Activated T-helper 2 cell treated with anti-CD3 and anti-CD28 coated beads, Interferon-gamma antibody, Interleukin-2, Interleukin-4, amounts not matched to agents 10 μg/mL and 5 μg/mL and 100 μg/mL, durations not matched to agents 14 hours and 24 hours and 36 hours (primary cell): Measurements from ENCODE around the gene CAMK1D. TPM values are rescaled to one million over a fixed set of nuclear protein-coding genes. Genes with fewer than 3 reads are reported as not detected.

Experiments
- DNase-seq: peaks from one replicate; pipeline ENCODE4 v3.0.0; 2021; ENCODE audit warnings: low spot score
- H3K27ac Mint-ChIP-seq: one replicate; pipeline ENCODE4 v1.8.0; 2021; ENCODE audit warnings: mixed read lengths
- H3K27me3 Mint-ChIP-seq: one replicate; pipeline ENCODE4 v1.8.0; 2021; ENCODE audit warnings: low read depth, mixed read lengths
- H3K36me3 Mint-ChIP-seq: one replicate; pipeline ENCODE4 v1.8.0; 2021; ENCODE audit warnings: low read depth, mixed read lengths
- H3K4me1 Mint-ChIP-seq: one replicate; pipeline ENCODE4 v1.8.0; 2021; ENCODE audit warnings: low read depth, mixed read lengths
- H3K4me3 Mint-ChIP-seq: one replicate; pipeline ENCODE4 v1.8.0; 2021; ENCODE audit warnings: low read depth, mild to moderate bottlenecking, moderate library complexity, mixed read lengths
- H3K9me3 Mint-ChIP-seq: one replicate; pipeline ENCODE4 v1.8.0; 2021; ENCODE audit warnings: mixed read lengths
- intact Hi-C: fragments of 100-400 bp; cut with micrococcal nuclease; formaldehyde crosslinking; loops from one replicate; pipeline ENCODE4 v1.15.1; 2023
- total RNA-seq: library from RNA; stranded (reverse); gene quantifications from 2 replicates; pipeline ENCODE4 v1.2.3, GENCODE V29; 2022

Gene CAMK1D
- total RNA-seq, 1 donor from 2014 or later, result 5.7 TPM

GRCh38 chr10:12661671-12662070, 312.3 kb downstream of the CAMK1D start:
- Mint-ChIP-seq H3K27me3 (no peaks in the 10 kb centered on the region), H3K36me3 (no peaks in the 10 kb centered on the region), H3K4me1 (peaks cover 7% of the 10 kb centered on the region), H3K4me3 (no peak overlapping the region), H3K9me3 (no peaks in the 10 kb centered on the region), H3K27ac (no peak overlapping the region)
- intact Hi-C loops, result no loop called here
- DNase-seq, result no peak

GRCh38 chr10:12663863-12664262, 314.5 kb downstream of the CAMK1D start:
- Mint-ChIP-seq H3K4me3 (no peak overlapping the region), H3K9me3 (no peaks in the 10 kb centered on the region), H3K36me3 (no peaks in the 10 kb centered on the region), H3K27me3 (no peaks in the 10 kb centered on the region), H3K4me1 (peaks cover 4% of the 10 kb centered on the region), H3K27ac (no peak overlapping the region)
- no peak for DNase-seq
- intact Hi-C loops, result no loop called here

GRCh38 chr10:12665501-12665900, 316.2 kb downstream of the CAMK1D start:
- H3K9me3 Mint-ChIP-seq, result no peaks in the 10 kb centered on the region
- no peak overlapping the region for H3K27ac Mint-ChIP-seq
- DNase-seq, result no peak
- no peaks in the 10 kb centered on the region for H3K36me3 Mint-ChIP-seq
- intact Hi-C loops, result no loop called here
- no peaks in the 10 kb centered on the region for H3K4me1 Mint-ChIP-seq
- no peak overlapping the region for H3K4me3 Mint-ChIP-seq
- no peaks in the 10 kb centered on the region for H3K27me3 Mint-ChIP-seq

DNA sequence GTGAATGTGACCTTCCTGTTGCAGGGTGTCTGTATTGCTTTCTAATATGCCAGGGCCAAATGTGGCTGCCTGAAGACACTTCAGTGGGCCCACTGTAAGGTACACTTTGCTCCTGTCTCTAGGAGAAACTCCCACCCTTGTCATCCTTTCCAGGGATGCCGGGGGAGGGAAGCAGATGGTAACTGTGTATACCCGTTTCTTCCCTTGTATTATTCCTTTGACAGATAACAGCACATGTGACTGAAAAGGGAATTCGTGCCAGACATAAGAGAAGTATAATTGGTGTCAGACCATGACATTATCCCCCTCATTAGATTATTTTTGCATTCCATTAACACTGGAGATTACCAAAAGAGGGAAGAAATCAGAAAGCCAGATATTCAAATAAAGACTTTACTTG, 317.7 kb downstream of the CAMK1D start:
- H3K9me3 Mint-ChIP-seq, result no peaks in the 10 kb centered on the region
- no peaks in the 10 kb centered on the region for H3K27me3 Mint-ChIP-seq
- no peaks in the 10 kb centered on the region for H3K4me1 Mint-ChIP-seq
- no peaks in the 10 kb centered on the region for H3K36me3 Mint-ChIP-seq
- no peak overlapping the region for H3K4me3 Mint-ChIP-seq
- intact Hi-C loops, result no loop called here
- no peak for DNase-seq
- H3K27ac Mint-ChIP-seq, result no peak overlapping the region

DNA sequence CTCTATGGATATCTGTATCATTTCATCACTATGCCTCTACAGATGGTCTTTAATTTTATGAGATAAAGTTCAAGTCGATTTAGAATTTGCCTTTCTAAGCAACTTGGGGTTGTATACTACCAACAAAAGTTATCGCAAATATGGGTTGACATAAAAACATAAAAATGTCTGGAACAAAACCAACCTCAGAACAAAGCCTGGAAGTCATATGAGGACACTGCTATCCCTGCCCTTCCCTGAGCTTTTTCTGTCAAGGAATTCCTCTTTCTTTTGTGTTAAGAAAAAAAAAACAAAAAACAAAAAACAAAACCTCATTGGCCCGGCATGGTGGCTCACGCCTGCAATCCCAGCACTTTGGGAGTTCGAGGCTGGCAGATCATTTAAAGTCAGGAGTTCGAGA, 319.3 kb downstream of the CAMK1D start:
- Mint-ChIP-seq H3K27me3 (no peaks in the 10 kb centered on the region), H3K4me1 (no peaks in the 10 kb centered on the region), H3K36me3 (no peaks in the 10 kb centered on the region), H3K27ac (no peak overlapping the region), H3K9me3 (no peaks in the 10 kb centered on the region), H3K4me3 (no peak overlapping the region)
- DNase-seq, result no peak
- intact Hi-C loops, result no loop called here

DNA sequence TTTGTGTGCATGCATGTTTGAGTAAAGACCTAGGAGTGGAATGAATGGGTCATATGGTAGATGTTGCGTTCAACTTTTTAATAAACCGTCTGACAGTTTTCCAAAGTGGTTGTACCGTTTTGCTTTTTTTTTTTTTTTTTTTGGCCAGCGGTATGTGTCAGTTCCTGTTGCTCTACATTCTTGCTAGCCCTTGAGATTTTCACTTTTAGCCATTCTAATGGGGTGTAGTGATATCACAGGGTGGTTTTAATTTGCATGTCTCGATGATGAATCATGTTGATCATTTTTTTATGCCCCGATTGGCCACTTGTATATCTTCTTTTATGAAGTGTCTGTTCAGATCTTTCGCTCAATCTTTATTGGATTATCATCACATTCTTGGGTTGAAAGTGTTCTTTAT, 320.7 kb downstream of the CAMK1D start:
- no peaks in the 10 kb centered on the region for H3K4me1 Mint-ChIP-seq
- H3K9me3 Mint-ChIP-seq, result no peaks in the 10 kb centered on the region
- no peak overlapping the region for H3K4me3 Mint-ChIP-seq
- no peaks in the 10 kb centered on the region for H3K27me3 Mint-ChIP-seq
- H3K27ac Mint-ChIP-seq, result no peak overlapping the region
- DNase-seq, result no peak
- intact Hi-C loops, result no loop called here
- H3K36me3 Mint-ChIP-seq, result no peaks in the 10 kb centered on the region

DNA sequence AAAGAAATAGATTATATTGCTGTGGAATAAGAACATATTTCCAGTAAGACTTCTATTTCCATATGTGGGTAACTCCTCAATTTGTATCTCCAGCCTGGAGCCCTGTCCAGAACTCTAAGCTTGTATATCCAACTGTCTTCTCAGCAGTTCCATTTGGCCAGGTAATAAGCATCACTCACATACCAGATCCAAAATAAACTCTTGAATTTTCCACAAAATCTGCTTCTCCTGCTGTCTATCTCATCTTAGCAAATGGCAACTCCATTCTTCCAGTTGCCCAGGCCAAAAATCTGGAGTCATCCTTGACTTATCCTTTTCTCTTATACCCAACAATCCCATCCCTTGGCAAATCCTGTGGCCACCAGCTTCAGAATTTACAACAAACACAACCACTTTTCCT, 325.8 kb downstream of the CAMK1D start:
- H3K36me3 Mint-ChIP-seq, result no peaks in the 10 kb centered on the region
- H3K9me3 Mint-ChIP-seq, result no peaks in the 10 kb centered on the region
- no peak for DNase-seq
- no peak overlapping the region for H3K27ac Mint-ChIP-seq
- intact Hi-C loops, result no loop called here
- no peaks in the 10 kb centered on the region for H3K27me3 Mint-ChIP-seq
- H3K4me3 Mint-ChIP-seq, result no peak overlapping the region
- no peaks in the 10 kb centered on the region for H3K4me1 Mint-ChIP-seq

DNA sequence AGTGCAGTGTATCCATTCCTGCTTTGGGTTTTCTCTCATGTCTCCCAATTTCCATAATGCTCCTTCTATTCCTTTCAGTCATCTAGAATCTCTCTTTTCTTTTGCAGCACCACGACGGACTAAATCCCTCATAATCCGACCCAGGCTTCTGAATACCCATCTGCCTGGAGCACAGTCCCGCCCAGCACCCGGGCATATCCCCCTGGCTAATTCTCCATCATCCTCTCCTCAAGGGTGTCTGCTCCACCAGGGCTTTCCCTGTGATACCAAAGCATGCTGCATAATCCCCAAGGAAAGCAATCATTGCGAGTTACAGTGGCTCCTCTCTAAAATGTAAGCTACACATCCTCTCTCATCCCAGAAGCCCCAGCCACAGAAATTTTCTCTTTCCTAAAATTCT, 330.3 kb downstream of the CAMK1D start:
- peaks cover 2% of the 10 kb centered on the region for H3K4me1 Mint-ChIP-seq
- no peaks in the 10 kb centered on the region for H3K36me3 Mint-ChIP-seq
- DNase-seq, result no peak
- H3K4me3 Mint-ChIP-seq, result no peak overlapping the region
- no peak overlapping the region for H3K27ac Mint-ChIP-seq
- intact Hi-C loops, result no loop called here
- no peaks in the 10 kb centered on the region for H3K9me3 Mint-ChIP-seq
- no peaks in the 10 kb centered on the region for H3K27me3 Mint-ChIP-seq

DNA sequence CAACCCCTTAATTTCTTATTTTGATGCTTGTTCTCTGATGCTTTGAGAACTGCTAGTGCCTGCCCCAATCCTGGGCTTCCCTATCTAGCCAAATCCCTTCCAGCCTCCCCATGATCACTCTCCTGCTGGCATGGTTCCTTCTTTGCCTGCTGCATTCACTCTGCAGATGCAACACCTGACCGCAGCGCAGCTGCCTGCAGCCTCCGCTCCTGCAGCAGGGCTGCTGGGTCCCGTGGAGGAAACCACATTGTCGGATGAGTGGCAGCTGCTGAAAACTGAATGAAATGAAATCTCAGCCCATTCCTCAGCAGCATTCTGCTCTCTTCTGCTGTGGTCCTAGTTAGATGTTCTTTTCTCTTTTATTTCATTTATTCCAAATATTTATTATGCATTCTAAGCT, 331.9 kb downstream of the CAMK1D start:
- Mint-ChIP-seq H3K4me1 (peaks cover 2% of the 10 kb centered on the region), H3K36me3 (no peaks in the 10 kb centered on the region), H3K9me3 (no peaks in the 10 kb centered on the region), H3K27ac (no peak overlapping the region), H3K27me3 (no peaks in the 10 kb centered on the region), H3K4me3 (no peak overlapping the region)
- intact Hi-C loops, result no loop called here
- DNase-seq, result no peak

GRCh38 chr10:12684784-12685183, 335.4 kb downstream of the CAMK1D start:
- H3K36me3 Mint-ChIP-seq, result no peaks in the 10 kb centered on the region
- no peak for DNase-seq
- H3K9me3 Mint-ChIP-seq, result no peaks in the 10 kb centered on the region
- H3K4me1 Mint-ChIP-seq, result peaks cover 2% of the 10 kb centered on the region
- no peak overlapping the region for H3K27ac Mint-ChIP-seq
- no peak overlapping the region for H3K4me3 Mint-ChIP-seq
- intact Hi-C loops, result no loop called here
- no peaks in the 10 kb centered on the region for H3K27me3 Mint-ChIP-seq

DNA sequence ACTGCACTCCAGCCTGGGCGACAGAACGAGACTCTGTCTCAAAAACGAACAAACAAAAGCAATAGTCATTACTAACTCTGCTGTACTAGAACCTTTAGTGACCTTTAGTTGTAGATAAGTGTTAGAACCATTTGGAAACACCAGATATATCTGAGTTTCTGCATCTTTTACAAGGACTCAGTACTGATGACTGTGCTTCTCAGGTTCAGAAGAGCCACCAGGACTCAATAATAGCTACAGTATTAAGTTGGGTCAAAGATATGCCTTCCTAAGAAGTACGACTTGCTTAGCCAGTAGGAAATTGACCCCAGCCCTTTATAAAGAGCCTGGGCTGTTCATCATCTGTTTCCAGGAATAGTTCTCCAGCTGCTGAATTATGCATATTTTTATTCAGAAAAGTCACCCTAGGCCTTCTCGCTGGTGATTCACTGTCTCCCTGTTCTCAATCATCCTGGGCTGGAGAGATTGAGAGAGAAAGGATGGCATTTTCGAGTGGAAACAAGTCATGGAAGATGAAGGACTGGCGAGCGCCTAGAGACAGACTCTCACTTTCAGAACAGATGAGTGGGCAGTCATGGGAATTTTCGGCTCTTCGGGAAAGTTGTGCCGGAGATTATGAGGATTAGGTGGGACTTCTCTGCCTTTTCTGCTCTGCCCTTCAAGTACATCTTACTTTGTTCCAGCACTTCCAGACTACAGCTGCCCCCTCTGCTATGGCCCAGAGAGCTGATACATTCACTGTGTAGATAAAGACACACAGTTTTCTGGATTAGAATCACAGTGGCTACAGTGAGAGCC, 336.1 kb downstream of the CAMK1D start:
- H3K4me1 Mint-ChIP-seq, result peaks cover 3% of the 10 kb centered on the region
- no peak for DNase-seq
- H3K4me3 Mint-ChIP-seq, result no peak overlapping the region
- H3K36me3 Mint-ChIP-seq, result no peaks in the 10 kb centered on the region
- intact Hi-C loops, result no loop called here
- H3K27me3 Mint-ChIP-seq, result no peaks in the 10 kb centered on the region
- no peak overlapping the region for H3K27ac Mint-ChIP-seq
- no peaks in the 10 kb centered on the region for H3K9me3 Mint-ChIP-seq

DNA sequence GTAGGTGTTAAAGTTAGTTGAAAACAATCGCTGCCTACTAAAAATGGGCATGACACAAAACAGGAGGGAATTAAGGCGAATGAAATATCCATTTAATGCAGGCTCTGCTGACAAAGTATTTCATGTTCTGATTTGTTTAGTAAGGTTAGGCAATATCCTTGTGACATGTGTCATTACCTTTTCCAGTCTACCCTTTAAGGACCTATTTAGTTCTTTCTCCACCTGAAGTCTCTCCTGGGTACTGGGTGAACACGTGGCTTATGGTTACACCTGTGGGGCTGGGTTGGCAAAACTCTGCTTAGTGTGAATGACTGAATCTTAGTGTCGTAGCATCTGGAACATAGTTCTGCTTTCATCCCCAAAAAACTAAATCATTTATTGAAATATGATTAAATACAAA, 338.6 kb downstream of the CAMK1D start:
- intact Hi-C loops, result no loop called here
- H3K36me3 Mint-ChIP-seq, result no peaks in the 10 kb centered on the region
- H3K4me3 Mint-ChIP-seq, result no peak overlapping the region
- DNase-seq, result no peak
- H3K27me3 Mint-ChIP-seq, result no peaks in the 10 kb centered on the region
- no peak overlapping the region for H3K27ac Mint-ChIP-seq
- no peaks in the 10 kb centered on the region for H3K9me3 Mint-ChIP-seq
- H3K4me1 Mint-ChIP-seq, result peaks cover 3% of the 10 kb centered on the region

GRCh38 chr10:12689893-12690292, 340.5 kb downstream of the CAMK1D start:
- no peak for DNase-seq
- intact Hi-C loops, result no loop called here
- Mint-ChIP-seq H3K9me3 (no peaks in the 10 kb centered on the region), H3K4me3 (no peak overlapping the region), H3K27me3 (no peaks in the 10 kb centered on the region), H3K4me1 (peaks cover 3% of the 10 kb centered on the region), H3K36me3 (no peaks in the 10 kb centered on the region), H3K27ac (peak overlapping the region; percentile 18)
